CD4-positive, alpha-beta T cell treated with Interleukin-15 for 4 hours (primary cell): ENCODE data around the gene NCAM2.
"Not testable (repeated sequence)": the region's sequence is repeated elsewhere in the genome, so short reads cannot be mapped to it uniquely, and the experiment has no call there.

Experiments used
- DNase-seq: peaks from one replicate; pipeline ENCODE4 v3.0.0-alpha.2; 2020; ENCODE audit warnings: low spot score

Gene NCAM2

DNA sequence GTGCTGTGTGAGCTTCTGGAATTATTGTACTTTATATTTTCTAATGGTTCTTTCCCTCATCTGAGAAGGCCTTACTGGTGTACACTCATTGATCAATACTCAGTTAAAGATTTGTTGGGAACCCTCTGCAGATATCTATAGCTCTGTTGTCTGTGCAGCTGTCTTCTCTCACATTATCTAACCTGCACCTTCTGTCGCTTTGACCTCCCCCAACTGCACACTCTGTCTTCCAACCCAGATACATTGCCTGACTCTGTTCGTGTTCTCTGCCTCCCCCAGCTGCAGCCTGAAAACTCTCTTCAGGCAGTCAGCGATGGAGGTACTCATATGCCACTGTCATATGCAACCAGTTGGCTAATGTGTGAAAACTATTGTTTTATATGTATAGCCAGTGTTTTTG lies 334.3 kb downstream of the NCAM2 start:
- DNase-seq = no peak

DNA sequence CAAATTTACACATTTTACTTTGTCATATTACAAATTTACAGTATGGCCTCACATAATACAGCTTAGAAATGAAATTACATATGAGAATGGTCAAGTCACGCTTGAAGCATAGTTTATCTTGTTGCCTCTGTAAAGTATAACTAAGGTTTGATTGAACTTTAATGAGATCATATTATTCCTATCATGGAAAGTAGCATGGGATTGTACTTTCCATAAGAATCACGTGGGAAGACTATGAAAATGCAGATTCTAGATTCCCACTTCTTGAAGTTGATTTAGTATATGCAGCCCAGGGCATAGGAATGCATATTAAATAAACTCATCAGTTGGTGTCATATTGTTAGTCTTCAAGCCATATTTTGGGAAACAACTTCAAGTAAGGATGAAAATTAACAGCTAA lies 342.8 kb downstream of the NCAM2 start:
- no peak for DNase-seq

DNA sequence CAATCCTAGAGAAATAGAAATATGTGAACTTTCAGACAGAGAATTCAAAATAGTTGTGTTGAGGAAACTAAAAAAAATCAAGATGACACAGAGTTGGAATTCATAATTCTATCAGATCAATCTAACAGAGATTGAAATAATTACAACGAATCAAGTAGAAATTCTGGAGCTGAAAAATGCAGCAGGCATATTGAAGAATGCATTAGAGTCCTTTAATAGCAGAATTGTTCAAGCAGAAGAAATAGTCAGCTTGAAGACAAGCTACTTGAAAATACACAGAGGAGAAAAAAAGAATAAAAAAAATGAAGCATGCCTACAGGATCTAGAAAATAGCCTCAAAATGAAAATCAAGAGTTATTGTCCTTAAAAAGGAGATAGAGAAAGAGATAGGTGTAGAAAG lies 347.1 kb downstream of the NCAM2 start:
- no peak for DNase-seq

DNA sequence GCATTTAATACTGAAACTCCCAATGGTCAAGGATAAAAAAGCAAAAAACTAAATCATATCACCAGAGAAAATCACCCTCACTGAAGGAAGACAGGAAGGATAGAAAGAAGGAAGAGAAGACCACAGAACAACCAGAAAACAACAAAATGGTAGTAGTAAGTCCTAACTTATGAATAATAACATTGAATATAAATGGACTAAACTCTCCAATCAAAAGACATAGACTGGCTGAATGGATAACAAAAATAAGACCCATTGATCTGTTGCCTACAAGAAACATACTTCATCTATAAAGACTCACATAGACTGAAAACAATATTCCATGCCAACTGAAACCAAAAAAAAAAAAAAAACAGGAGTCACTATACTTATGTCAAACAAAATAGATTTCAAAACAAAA lies 347.7 kb downstream of the NCAM2 start:
- no peak for DNase-seq

DNA sequence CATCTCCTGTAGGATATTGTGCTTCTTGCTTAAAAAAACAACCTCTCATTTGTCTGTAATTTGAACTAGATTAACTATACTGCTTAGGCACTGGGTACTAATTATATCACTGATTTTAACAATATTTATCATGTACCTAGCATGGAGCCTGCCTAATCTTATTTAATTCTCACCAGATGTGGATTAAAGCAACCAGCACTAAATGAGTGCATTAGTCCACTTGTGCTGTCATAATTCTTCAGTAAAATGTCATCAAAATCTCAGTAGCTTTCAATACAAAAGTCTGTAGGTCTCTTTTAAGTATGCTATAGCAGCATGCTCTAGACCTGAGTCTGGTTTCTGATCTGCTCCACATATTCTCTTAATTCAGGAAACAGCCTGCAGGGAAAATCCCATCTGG lies 368.1 kb downstream of the NCAM2 start:
- no peak for DNase-seq

DNA sequence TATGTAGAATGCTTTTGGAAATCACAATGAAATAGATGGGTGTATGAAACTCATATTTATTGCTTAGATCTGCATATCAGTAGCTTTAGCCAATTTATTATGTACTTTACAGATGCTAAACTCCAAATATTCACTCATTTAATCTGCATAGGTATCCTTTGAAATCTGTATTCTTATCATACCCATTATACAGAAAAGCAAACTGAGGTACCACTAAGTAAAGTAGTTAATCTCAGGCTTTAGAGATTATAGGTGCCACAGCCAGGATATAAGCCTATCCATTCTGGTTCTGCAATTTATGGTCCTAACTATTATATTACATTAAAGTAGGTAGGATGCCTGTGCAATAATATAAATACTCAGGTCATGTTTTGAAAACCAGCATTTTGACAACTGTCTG lies 369.4 kb downstream of the NCAM2 start:
- no peak for DNase-seq

DNA sequence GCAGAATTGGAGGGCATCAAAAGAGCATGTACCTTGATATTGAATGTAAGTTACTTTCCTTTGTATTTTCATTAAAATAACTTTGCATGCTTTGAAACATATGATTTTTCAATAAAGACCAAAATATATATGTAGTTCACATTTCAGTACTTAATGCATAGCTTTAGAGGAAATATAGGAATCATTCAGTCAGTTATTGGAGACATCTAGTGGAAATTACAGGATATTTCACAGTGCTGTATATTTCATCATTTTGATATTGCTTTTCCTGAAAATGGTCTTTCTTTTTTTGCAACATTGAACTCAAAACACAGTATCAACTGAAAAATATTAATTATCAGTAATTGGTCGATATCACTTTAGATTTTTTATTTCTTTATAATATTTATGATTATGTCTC lies 375.8 kb downstream of the NCAM2 start:
- no peak for DNase-seq

DNA sequence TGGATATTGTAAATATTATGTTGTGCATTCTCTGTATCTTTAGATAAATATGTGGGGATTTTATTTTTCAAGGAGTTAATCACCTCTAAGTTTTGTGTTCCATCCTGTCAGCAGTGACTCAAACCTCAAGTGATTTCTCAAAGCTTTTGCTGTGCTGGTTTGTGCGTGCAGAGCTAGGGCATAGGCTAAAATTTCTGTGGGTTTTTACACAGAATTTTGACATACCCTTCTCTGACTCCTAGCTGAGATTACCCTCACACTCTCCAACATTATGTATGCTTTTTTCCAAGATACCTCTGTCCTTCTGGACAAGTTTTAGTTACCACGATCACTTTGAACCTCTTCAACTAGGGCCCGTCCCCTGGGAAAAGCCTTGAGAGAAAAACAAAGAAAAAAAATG lies 384.9 kb downstream of the NCAM2 start:
- DNase-seq = no peak

DNA sequence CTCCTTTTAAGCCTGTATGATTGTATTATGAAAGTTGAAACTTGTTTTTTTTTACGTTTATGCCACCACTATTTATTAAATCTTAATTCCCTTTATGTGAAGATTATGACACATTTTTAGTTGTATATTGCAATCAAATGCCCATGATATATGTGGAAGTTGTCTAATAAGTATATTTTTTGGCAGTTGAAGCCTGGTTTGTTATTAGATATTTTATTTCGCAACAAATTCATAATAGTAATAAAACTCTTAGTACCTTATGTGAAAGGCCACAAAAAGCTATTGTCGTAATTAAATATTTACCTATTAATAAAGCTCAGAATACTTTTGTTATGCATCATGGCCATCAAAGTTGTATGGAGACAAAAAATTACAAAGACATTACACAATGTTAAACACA lies 386.8 kb downstream of the NCAM2 start:
- no peak for DNase-seq

DNA sequence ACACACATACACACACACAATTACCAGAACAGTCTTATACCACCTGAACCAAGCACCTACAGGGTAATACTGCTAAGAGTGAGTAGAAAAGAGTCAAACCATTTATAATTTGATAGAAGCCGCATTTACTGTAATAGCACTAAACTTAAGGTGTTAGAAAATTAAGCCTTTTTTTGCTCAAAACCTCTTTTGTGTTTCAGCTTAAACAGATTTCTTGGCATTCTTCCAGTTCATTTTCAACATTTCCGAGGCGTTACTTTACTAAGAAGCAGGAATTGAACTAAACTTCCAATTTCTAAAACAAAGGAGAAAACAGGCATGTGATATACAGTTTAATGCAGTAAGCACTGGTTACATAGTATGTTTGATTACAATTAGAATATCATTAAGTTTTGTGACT lies 387.2 kb downstream of the NCAM2 start:
- DNase-seq = no peak

DNA sequence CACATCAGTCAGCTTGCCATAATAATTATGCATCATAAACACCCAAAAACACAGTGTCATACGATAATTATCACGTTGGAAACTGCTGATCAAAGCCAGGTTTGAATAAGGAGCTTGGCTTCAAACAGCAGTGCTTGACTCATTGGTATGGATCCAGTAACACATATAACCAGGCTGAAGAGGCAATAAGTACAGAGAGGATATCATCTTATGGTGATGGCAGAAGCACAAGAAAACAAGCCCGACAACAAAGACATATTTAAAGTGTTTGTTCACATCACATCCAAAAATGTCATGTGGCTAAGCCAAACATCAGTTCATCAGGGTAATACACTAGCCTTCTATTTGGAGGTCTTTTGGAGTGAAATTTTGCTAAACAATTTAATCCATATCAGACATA lies 389.7 kb downstream of the NCAM2 start:
- DNase-seq = no peak

DNA sequence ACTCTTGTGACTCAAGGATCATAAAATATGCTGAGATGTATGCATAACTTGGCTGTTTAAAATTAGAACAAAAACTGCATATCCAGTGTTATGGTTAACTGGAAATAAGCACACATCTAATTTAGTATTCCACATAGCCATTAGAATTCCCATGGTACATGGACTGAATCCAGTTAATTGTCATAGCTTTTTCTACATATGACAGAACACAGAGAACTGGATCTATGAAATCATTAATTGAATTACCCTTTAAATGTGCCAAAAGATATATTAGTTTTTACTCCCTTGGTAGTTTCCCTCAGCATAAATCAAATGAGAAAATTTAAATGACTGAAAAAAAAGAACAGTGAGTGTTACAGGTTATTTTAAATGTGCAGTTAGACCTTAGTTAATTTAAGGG lies 395.9 kb downstream of the NCAM2 start:
- no peak for DNase-seq

DNA sequence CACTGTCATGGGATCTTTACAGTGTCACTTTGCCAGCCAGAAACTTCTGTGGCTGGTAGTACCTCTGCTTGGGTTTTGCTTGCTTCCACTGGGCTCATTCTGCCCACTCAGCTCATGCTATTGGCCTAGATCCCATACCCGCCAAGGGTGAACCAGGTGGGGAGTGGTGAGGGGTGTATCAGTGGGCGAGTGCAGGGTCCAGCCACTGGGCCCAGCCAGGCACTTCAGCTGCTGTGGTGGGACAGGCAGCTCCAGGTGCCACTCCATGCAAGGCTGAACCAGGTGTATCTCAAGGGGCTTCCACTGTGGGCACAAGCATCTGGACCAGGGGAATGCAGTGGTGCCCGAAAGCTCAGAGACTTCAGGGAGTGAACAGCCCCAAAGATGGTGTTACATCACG lies 398.2 kb downstream of the NCAM2 start:
- DNase-seq = no peak

DNA sequence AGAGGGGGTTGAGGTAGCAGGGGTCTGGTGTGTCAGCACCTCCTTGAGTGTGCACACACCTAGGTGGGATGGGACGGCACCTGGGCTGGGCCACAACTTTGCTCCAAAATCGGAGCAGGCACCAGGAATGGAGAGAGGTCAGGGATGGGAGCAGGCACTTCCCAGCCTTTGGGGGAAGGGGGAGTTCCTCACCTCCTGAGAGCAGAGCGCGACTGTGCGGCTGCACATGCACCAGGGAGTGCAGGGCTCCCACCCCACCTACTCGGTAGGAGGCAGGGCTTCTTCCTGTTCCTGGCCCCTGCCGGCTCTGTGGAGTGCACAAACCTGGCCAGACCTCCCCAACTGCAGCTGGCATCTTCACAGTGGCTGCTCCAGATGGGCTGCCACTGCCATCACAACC lies 399.3 kb downstream of the NCAM2 start:
- DNase-seq = no peak

DNA sequence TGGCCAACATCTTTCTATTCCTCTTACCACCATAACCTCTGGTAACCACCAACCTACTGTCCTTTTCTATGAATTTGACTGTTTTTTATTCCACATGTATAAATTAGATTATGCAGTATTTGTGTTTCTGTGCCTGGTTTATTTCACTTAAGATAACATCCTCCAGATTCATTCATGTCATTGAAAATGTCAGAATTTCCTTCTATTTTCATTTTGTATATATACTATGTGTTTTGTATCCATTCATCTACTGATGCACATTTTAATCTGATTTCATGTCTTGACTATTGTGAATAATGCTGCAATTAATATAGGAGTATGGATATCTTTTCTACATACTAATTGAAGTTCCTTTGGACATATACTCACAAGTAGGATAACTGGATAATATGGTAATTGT lies 403.2 kb downstream of the NCAM2 start:
- no peak for DNase-seq

DNA sequence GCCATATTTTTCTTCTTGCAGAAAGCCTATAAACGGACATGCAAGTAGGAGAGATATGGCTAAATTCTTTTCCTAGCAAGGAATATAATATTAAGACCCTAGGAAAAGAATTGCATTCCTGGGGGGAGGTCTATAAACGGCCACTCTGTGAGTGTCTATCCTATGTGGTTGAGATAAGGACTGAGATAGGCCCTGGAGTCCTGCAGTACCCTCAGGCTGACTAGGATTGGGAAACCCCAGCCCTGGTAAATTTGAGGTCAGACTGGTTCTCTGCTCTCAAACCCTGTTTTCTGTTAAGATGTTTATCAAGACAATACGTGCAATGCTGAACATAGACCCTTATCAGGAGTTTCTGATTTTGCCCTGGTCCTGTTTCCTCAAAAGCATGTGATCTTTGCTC lies 404.0 kb downstream of the NCAM2 start:
- not testable (repeated sequence) for DNase-seq

DNA sequence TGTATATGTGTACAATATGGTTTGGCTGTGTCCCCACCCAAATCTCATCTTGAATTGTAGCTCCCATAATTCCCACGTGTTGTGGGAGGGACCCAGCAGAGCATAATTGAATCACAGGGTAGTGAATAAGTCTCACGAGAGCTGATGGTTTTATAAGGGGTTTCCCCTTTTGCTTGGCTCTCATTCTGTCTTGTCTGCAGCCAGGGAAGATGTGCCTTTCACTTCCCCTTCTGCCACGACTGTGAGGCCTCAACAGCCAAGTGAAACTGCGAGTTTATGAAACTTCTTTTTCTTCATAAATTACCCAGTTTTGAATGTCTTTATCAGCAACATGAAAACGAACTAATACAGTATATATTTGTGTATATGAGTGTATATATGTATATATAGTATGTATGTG lies 406.1 kb downstream of the NCAM2 start:
- not testable (repeated sequence) for DNase-seq

DNA sequence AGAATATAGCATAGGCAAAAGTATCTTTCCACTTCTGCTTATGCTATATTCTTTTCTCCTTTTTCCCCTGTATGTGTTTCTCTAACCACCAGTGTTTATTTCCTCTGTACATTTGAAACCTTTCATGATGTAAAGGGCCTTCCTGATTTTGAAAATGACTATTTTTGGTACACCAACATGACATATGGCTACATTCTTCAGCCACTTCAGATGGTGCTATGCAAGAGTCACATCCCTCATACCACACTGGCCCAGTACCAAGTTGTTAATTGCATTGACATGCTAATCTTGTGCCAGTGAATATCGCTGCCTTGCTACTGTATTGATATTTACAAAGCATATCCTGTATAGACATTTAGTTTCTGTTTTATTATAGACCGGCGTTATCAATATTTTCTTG lies 408.7 kb downstream of the NCAM2 start:
- DNase-seq = no peak

DNA sequence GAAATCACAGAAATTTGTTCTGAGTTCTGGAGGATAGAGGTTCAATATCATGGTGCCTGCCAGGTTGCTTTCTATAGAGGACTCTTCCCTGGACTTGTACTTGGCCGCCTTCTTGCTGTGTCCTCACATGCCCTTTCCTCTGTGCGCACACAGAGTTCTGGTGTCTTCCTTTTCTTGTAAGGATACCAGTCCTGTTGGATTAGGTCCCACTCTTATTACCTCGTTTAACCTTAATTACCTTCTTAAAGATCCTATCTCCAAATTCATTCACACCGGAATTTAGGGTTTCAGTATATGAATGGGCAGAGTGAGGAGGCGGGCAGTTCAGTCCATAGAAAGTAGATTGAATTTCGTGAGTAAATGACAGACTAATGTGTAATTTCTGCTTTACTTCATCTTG lies 413.9 kb downstream of the NCAM2 start:
- no peak for DNase-seq

DNA sequence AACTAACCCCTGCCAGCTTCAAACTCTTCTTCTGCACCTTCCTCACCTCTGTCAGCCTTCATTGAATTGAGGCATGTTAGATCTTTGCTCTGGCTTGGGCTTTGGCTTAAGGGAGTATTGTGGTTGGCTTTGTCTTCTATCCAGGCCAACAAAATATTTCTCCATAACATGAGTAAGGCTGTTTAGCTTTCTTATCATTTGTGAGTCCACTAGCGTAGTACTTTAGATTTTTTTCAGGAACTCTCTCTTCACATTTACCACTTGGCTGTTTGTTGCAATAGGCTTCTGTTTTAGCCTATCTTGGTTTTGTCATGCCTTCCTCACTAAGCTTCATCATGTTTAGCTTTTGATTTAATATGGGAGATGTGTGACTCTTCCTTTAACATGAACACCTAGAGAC lies 417.5 kb downstream of the NCAM2 start:
- no peak for DNase-seq

DNA sequence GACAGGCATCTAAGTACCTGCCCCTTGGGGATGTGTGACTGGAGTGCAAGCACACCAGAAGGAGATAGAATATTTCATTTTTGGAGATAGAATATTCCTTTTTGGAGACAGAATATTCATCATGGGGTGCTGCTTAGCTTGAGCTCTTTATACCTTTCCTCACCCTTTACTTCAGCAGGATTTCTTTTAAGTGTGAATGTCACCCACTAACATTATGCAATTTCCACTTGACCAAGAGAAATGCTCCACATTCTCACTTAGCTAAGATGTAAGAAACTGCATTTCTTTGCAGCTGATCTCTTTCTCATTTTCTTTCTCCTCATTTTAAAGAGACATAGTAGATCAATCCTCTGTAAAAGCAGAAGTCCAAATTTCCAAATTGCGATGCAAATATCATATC lies 436.7 kb downstream of the NCAM2 start:
- no peak for DNase-seq

DNA sequence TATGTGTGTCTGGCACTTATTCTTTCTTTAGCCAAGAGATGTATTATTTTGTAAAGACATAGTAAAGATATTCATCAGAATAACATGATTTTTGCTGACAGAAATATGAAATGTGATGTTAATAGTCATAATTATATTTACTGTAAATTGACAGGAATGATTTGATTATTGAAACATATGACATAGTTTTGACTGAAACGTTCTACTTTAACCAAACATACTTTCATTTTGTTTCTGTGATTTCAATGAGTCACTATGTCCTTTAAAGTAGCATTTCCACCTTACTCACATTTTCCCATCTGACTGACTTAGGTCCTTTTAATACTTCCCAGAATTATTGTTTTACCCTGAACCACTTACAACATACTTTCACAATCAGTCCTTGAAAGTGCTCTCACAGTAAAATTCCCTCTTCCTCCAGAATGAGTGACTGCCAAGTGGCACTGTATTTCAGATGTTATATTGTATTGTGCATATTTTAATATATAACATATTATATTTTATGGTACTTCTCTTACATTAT lies 437.9 kb downstream of the NCAM2 start:
- DNase-seq = no peak

DNA sequence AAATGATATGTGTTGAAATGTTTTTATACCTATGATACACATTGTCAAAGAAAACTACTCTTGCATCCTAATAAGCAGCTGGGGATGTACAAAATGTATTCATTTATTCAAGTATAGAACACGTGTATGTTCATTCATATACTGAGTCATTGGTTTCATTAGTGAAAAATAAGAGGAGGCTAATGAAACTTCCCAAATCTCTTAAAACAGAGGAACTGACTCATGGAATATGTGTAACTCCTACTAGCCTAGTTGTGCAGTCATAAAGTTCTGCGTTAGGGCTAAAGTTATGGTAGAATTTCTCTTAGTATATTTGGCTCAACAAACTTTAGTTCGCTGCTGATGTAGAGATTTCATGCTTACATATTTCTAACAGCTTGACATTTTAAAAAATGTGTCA lies 441.6 kb downstream of the NCAM2 start:
- DNase-seq = no peak

DNA sequence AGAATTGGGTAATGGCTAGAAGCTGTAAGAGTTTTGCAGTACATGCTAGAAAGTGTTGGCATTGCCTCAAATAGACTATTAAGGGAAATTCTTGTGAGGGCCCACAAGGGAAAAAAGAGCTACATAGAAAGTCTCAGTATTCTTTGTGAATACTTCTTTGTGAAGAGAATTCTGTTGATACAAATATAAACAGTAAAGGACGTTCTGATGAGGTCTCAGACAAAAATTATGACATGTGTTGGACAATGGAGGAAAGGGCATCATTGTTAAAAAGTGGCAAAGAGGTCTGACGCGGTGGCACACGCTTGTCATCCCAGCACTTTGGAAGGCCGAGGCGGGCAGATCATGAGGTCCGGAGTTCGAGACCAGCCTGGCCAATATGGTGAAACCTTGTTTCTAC lies 458.9 kb downstream of the NCAM2 start:
- DNase-seq = no peak

DNA sequence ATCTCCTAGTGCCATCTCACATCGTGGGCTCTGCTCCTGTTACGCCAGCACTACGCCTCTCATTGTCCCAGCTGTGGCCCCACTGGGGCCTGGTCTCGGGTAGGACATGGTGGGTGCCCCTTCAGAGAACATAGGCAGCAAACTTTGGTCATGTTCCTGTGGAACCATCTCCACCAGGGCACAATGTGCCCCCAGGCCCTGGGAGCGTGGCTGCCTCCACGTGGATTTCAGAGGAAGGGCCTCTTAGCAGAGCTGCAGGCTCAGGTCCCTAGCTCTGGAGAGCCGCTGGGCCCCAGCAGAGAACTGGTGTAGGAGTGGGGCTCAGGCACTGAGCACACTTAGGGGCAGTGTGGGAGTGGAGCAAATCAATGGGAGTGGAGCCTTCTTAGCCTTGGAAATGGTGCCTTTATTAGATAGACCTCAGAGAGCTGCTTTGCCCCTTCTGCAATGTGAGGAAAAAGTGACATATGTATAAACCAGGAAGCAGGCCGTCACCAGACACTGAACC lies 460.0 kb downstream of the NCAM2 start:
- DNase-seq = no peak
